ENCODE results near the gene PKP1. TPM values are rescaled to one million over a fixed set of nuclear protein-coding genes. Genes with fewer than 3 reads are reported as not detected.

PKP1 gene
- total and polyA plus RNA-seq, 2 experiments from 2014 or later: 0.19 to 0.83 TPM

DNA sequence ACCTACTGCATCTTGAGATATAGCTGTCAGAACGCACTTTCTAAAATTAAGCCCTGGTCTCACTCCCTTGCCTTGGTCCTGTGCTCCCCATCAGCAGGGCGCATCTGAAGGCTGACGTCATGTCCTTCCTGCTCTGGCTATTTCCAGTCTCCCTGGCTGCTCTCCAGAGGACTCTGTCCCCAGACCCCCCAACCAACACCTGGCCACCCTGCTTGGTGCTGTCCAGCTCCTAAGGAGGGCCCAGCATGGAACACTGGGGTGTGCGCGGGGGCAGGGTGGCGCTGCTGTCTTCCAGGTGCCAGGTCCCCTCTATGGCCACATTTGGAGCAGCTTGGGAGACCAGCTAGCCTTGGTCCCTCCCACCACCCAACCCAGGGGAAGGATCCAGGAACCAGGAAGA is 85.9 kb downstream of the PKP1 start:
- Histone ChIP-seq H3K79me2 (replicated peaks; ENCODE audit: insufficient read depth) (no peaks in the 10 kb centered on the region), H3K4me3 (no peak overlapping the region), H2AFZ (no peak overlapping the region), H3K4me1 (ENCODE audit: insufficient read depth) (peaks cover 5% of the 10 kb centered on the region; the same call in 1 of the 2 replicates), H3K36me3 (ENCODE audit: insufficient read depth) (no peaks in the 10 kb centered on the region), H4K20me1 (replicated peaks; ENCODE audit: insufficient read depth) (no peaks in the 10 kb centered on the region), H3K9me2 (ENCODE audit: insufficient read depth) (no peaks in the 10 kb centered on the region), H3K4me2 (no peak overlapping the region), H3K27ac (ENCODE audit: low read depth) (no peak overlapping the region), H3F3A (replicated peaks; ENCODE audit: low read depth) (no peaks in the 10 kb centered on the region), H3K27me3 (ENCODE audit: insufficient read depth) (no peaks in the 10 kb centered on the region)
- Mint-ChIP-seq H3K4me3 (no peak overlapping the region), H3K27me3 (ENCODE audit: insufficient read depth, low read depth, poor library complexity) (peaks cover 25% of the 10 kb centered on the region), H3K9me3 (no peaks in the 10 kb centered on the region), H3K27ac (no peak overlapping the region), H3K36me3 (ENCODE audit: low read depth) (no peaks in the 10 kb centered on the region), H3K4me1 (peaks cover 26% of the 10 kb centered on the region)
- no peak for TF ChIP-seq CREB1 (CRISPR knock-in tag; IDR thresholded peaks at IDR 0.05; ENCODE audit: low read depth)
- TF ChIP-seq, protein P1, sequence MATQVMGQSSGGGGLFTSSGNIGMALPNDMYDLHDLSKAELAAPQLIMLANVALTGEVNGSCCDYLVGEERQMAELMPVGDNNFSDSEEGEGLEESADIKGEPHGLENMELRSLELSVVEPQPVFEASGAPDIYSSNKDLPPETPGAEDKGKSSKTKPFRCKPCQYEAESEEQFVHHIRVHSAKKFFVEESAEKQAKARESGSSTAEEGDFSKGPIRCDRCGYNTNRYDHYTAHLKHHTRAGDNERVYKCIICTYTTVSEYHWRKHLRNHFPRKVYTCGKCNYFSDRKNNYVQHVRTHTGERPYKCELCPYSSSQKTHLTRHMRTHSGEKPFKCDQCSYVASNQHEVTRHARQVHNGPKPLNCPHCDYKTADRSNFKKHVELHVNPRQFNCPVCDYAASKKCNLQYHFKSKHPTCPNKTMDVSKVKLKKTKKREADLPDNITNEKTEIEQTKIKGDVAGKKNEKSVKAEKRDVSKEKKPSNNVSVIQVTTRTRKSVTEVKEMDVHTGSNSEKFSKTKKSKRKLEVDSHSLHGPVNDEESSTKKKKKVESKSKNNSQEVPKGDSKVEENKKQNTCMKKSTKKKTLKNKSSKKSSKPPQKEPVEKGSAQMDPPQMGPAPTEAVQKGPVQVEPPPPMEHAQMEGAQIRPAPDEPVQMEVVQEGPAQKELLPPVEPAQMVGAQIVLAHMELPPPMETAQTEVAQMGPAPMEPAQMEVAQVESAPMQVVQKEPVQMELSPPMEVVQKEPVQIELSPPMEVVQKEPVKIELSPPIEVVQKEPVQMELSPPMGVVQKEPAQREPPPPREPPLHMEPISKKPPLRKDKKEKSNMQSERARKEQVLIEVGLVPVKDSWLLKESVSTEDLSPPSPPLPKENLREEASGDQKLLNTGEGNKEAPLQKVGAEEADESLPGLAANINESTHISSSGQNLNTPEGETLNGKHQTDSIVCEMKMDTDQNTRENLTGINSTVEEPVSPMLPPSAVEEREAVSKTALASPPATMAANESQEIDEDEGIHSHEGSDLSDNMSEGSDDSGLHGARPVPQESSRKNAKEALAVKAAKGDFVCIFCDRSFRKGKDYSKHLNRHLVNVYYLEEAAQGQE (IDR thresholded peaks at IDR 0.05; ENCODE audit: unreplicated experiment): peak; percentile 47
- no peak for DNase-seq (ENCODE audit: low spot score)
- ATAC-seq: no peak

DNA sequence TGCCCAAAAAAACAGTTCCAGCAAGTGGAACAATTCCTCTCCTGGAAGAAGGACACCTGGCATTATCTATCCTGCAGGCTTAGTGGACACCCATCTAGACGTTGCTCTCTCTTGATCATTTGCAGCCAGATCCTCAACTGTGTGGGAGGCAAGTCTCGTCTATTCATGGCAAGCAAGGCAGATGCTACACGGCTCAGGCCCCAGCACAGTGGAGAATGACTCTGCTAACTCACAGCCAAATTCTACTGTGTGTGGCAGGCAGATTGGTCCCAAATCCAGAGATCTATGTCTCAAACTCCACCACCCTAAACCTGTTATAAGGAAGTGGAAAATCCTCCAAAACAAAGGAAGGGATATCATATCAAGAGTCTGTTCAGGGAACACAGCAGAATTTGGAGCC is 87.2 kb downstream of the PKP1 start:
- Mint-ChIP-seq H3K27ac (no peak overlapping the region), H3K4me3 (no peak overlapping the region), H3K27me3 (ENCODE audit: insufficient read depth, low read depth, poor library complexity) (peaks cover 21% of the 10 kb centered on the region), H3K9me3 (no peaks in the 10 kb centered on the region), H3K4me1 (peaks cover 39% of the 10 kb centered on the region), H3K36me3 (ENCODE audit: low read depth) (no peaks in the 10 kb centered on the region)
- no peaks in the 10 kb centered on the region for H3K27me3 ChIP-seq (ENCODE audit: insufficient read depth)
- H3K4me1 ChIP-seq (ENCODE audit: insufficient read depth): peaks cover 16% of the 10 kb centered on the region
- no peak overlapping the region for H3K4me3 ChIP-seq
- 0 out of 2 replicates have a peak, but pooled peaks cover 6% of the 10 kb centered on the region for H3K9me2 ChIP-seq (ENCODE audit: insufficient read depth)
- H3K36me3 ChIP-seq (ENCODE audit: insufficient read depth): no peaks in the 10 kb centered on the region
- no peak overlapping the region for H3K27ac ChIP-seq (ENCODE audit: low read depth)
- H3K4me2 ChIP-seq: no peak overlapping the region
- DNase-seq (ENCODE audit: low spot score): no peak
- H3F3A ChIP-seq (replicated peaks; ENCODE audit: low read depth): peaks cover 4% of the 10 kb centered on the region; the same call in 1 of the 2 replicates
- H4K20me1 ChIP-seq (replicated peaks; ENCODE audit: insufficient read depth): no peaks in the 10 kb centered on the region
- no peak for ATAC-seq
- H3K79me2 ChIP-seq (replicated peaks; ENCODE audit: insufficient read depth): no peaks in the 10 kb centered on the region
- H2AFZ ChIP-seq: no peak overlapping the region
- no peak for TF ChIP-seq NANOG (IDR thresholded peaks at IDR 0.05; ENCODE audit: borderline replicate concordance)
- TF ChIP-seq ZNF114 (CRISPR knock-in tag; IDR thresholded peaks at IDR 0.05): no peak
- TF ChIP-seq, protein P2, sequence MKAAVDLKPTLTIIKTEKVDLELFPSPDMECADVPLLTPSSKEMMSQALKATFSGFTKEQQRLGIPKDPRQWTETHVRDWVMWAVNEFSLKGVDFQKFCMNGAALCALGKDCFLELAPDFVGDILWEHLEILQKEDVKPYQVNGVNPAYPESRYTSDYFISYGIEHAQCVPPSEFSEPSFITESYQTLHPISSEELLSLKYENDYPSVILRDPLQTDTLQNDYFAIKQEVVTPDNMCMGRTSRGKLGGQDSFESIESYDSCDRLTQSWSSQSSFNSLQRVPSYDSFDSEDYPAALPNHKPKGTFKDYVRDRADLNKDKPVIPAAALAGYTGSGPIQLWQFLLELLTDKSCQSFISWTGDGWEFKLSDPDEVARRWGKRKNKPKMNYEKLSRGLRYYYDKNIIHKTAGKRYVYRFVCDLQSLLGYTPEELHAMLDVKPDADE (IDR thresholded peaks at IDR 0.05): no peak
- no peak for TF ChIP-seq EZH2phosphoT487 (IDR thresholded peaks at IDR 0.05; ENCODE audit: unreplicated experiment)
- TF ChIP-seq, protein P3, sequence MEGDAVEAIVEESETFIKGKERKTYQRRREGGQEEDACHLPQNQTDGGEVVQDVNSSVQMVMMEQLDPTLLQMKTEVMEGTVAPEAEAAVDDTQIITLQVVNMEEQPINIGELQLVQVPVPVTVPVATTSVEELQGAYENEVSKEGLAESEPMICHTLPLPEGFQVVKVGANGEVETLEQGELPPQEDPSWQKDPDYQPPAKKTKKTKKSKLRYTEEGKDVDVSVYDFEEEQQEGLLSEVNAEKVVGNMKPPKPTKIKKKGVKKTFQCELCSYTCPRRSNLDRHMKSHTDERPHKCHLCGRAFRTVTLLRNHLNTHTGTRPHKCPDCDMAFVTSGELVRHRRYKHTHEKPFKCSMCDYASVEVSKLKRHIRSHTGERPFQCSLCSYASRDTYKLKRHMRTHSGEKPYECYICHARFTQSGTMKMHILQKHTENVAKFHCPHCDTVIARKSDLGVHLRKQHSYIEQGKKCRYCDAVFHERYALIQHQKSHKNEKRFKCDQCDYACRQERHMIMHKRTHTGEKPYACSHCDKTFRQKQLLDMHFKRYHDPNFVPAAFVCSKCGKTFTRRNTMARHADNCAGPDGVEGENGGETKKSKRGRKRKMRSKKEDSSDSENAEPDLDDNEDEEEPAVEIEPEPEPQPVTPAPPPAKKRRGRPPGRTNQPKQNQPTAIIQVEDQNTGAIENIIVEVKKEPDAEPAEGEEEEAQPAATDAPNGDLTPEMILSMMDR (conservative IDR thresholded peaks at IDR 0.05; ENCODE audit: low read depth in 2 of 2): no peak
- TF ChIP-seq STAT1 (IDR thresholded peaks at IDR 0.05; ENCODE audit: unreplicated experiment): no peak
- TF ChIP-seq, protein P4, sequence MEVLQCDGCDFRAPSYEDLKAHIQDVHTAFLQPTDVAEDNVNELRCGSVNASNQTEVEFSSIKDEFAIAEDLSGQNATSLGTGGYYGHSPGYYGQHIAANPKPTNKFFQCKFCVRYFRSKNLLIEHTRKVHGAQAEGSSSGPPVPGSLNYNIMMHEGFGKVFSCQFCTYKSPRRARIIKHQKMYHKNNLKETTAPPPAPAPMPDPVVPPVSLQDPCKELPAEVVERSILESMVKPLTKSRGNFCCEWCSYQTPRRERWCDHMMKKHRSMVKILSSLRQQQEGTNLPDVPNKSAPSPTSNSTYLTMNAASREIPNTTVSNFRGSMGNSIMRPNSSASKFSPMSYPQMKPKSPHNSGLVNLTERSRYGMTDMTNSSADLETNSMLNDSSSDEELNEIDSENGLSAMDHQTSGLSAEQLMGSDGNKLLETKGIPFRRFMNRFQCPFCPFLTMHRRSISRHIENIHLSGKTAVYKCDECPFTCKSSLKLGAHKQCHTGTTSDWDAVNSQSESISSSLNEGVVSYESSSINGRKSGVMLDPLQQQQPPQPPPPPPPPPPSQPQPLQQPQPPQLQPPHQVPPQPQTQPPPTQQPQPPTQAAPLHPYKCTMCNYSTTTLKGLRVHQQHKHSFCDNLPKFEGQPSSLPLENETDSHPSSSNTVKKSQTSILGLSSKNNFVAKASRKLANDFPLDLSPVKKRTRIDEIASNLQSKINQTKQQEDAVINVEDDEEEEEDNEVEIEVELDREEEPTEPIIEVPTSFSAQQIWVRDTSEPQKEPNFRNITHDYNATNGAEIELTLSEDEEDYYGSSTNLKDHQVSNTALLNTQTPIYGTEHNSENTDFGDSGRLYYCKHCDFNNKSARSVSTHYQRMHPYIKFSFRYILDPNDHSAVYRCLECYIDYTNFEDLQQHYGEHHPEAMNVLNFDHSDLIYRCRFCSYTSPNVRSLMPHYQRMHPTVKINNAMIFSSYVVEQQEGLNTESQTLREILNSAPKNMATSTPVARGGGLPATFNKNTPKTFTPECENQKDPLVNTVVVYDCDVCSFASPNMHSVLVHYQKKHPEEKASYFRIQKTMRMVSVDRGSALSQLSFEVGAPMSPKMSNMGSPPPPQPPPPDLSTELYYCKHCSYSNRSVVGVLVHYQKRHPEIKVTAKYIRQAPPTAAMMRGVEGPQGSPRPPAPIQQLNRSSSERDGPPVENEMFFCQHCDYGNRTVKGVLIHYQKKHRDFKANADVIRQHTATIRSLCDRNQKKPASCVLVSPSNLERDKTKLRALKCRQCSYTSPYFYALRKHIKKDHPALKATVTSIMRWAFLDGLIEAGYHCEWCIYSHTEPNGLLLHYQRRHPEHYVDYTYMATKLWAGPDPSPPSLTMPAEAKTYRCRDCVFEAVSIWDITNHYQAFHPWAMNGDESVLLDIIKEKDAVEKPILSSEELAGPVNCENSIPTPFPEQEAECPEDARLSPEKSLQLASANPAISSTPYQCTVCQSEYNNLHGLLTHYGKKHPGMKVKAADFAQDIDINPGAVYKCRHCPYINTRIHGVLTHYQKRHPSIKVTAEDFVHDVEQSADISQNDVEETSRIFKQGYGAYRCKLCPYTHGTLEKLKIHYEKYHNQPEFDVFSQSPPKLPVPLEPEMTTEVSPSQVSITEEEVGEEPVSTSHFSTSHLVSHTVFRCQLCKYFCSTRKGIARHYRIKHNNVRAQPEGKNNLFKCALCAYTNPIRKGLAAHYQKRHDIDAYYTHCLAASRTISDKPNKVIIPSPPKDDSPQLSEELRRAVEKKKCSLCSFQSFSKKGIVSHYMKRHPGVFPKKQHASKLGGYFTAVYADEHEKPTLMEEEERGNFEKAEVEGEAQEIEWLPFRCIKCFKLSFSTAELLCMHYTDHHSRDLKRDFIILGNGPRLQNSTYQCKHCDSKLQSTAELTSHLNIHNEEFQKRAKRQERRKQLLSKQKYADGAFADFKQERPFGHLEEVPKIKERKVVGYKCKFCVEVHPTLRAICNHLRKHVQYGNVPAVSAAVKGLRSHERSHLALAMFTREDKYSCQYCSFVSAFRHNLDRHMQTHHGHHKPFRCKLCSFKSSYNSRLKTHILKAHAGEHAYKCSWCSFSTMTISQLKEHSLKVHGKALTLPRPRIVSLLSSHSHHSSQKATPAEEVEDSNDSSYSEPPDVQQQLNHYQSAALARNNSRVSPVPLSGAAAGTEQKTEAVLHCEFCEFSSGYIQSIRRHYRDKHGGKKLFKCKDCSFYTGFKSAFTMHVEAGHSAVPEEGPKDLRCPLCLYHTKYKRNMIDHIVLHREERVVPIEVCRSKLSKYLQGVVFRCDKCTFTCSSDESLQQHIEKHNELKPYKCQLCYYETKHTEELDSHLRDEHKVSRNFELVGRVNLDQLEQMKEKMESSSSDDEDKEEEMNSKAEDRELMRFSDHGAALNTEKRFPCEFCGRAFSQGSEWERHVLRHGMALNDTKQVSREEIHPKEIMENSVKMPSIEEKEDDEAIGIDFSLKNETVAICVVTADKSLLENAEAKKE (CRISPR knock-in tag; IDR thresholded peaks at IDR 0.05): no peak
- TF ChIP-seq POLR2AphosphoS5 (IDR thresholded peaks at IDR 0.05; ENCODE audit: low read depth): no peak
